K562 (cell line): ENCODE results near the gene PRELID2. TPM values are rescaled to one million over a fixed set of nuclear protein-coding genes. Genes with fewer than 3 reads are reported as not detected.

Experiments used
- ADNP ChIP-seq: fragments of 200-800 bp; sonication (Bioruptor generic); IDR thresholded peaks from 2 replicates; pipeline ENCODE4 v1.6.1; 2016; ENCODE audit warnings: missing genetic modification characterization, missing compliant biosample characterization
- ETS1 ChIP-seq: conservative IDR thresholded peaks from 2 replicates; pipeline ENCODE4 v1.6.1; 2011; ENCODE audit warnings: low read depth, mild to moderate bottlenecking, low read length; ENCODE audit not compliant: control insufficient read depth
- KDM2B ChIP-seq: fragments of 250-450 bp; sonication (Bioruptor Pico); IDR thresholded peaks from 2 replicates; pipeline ENCODE4 v1.8.0; 2021; ENCODE audit warnings: mild to moderate bottlenecking, moderate library complexity
- MEIS2 ChIP-seq: fragments of 450-650 bp; IDR thresholded peaks from 2 replicates; pipeline ENCODE4 v1.6.1; 2014; ENCODE audit warnings: mild to moderate bottlenecking; ENCODE audit not compliant: partially characterized antibody
- SPI1 ChIP-seq: IDR thresholded peaks from 2 replicates; pipeline ENCODE4 v1.6.1; 2011; ENCODE audit warnings: low read depth, low read length, control low read depth, borderline replicate concordance
- ZNF146 ChIP-seq: IDR thresholded peaks from one replicate; pipeline ENCODE4 v1.6.1; 2018; ENCODE audit warnings: missing compliant biosample characterization; ENCODE audit not compliant: unreplicated experiment
- ZNF76 ChIP-seq: fragments of 250-450 bp; sonication (Bioruptor Pico); IDR thresholded peaks from 2 replicates; pipeline ENCODE4 v1.4.0; 2020; ENCODE audit warnings: mild to moderate bottlenecking, moderate library complexity, borderline replicate concordance
- polyA plus RNA-seq, 8 experiments: library from polyadenylated mRNA; depleted of rRNA in 4 of 8; stranded (reverse) in 5 of 8; unstranded in 3 of 8; fragments of >200 nt; fragmentation: Nextera tagmentation in 2 of 8; fragmentation: Illumina TruSeq in 1 of 8; extraction: Ambion mirVana in 2 of 8; extraction: Trizol in 1 of 8; gene quantifications; 2 replicates each; pipeline versions ENCODE4 v1.2.1 to v1.2.3, GENCODE V29; 2011 to 2014; ENCODE audit warnings: inconsistent platforms in 1 of 8, missing spikeins in 1 of 8
- total RNA-seq, 7 experiments: library from RNA; depleted of rRNA in 6 of 7; stranded (reverse); fragments of >200 nt in 6 of 7; fragmentation: Illumina TruSeq in 2 of 7; extraction: Trizol in 2 of 7; gene quantifications; 2 replicates each; pipeline versions ENCODE4 v1.2.1 to v1.2.3, GENCODE V29; 2011 to 2021; ENCODE audit warnings: low replicate concordance in 1 of 7
- TF ChIP-seq, protein P1 (sequence below): fragments of 450-650 bp; IDR thresholded peaks from 2 replicates; pipeline ENCODE4 v1.6.1; 2017; ENCODE audit warnings: antibody characterized with exemption

PRELID2 gene
- total and polyA plus RNA-seq, 9 of the 15 experiments (the other 6 are each of a cell fraction or from before 2014, with no cell fraction given) = 6.4 to 68.2 (median 28.8) TPM

GRCh38 chr5:145829708-145830361 lies 5.3 kb downstream of the PRELID2 start (continued):
- TF ChIP-seq ETS1 (no peak), ADNP (tag) (no peak), KDM2B (CRISPR knock-in tag) (no peak), ZNF146 (CRISPR knock-in tag) (no peak), ZNF76 (no peak), MEIS2 (peak; percentile 50), SPI1 (no peak)
- TF ChIP-seq, protein P1, sequence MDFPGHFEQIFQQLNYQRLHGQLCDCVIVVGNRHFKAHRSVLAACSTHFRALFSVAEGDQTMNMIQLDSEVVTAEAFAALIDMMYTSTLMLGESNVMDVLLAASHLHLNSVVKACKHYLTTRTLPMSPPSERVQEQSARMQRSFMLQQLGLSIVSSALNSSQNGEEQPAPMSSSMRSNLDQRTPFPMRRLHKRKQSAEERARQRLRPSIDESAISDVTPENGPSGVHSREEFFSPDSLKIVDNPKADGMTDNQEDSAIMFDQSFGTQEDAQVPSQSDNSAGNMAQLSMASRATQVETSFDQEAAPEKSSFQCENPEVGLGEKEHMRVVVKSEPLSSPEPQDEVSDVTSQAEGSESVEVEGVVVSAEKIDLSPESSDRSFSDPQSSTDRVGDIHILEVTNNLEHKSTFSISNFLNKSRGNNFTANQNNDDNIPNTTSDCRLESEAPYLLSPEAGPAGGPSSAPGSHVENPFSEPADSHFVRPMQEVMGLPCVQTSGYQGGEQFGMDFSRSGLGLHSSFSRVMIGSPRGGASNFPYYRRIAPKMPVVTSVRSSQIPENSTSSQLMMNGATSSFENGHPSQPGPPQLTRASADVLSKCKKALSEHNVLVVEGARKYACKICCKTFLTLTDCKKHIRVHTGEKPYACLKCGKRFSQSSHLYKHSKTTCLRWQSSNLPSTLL = no peak
